Heart left ventricle (tissue), 13 donors: ENCODE results near the gene OXCT1.

Source experiments
- CTCF ChIP-seq, 12 donors: fragments of 200-600 bp; sonication (generic) in 4 of 12; IDR thresholded peaks; one replicate each; pipeline versions ENCODE4 v1.5.0 to v1.8.0; 2018 to 2022; ENCODE audit warnings: antibody characterized with exemption in 12 of 12, mild to moderate bottlenecking in 5 of 12
- POLR2A ChIP-seq, 2 donors: fragments of 450-650 bp; IDR thresholded peaks; one replicate each; pipeline ENCODE4 v1.6.1; 2017; ENCODE audit warnings: antibody characterized with exemption in 2 of 2, mild to moderate bottlenecking in 2 of 2, moderate library complexity in 2 of 2
- donor health status: ischemic (EF 13 %, LVEDD 7.1; RV severe dilation, severe dysfunction).
- donor health status: DM: no; HTN: yes; CAD: no.
- donor health status: DM: no; HTN: no; CAD: no.
- donor health status: ischemic (EF 25% LVEDD 6.9; RV normal size, moderate dysfunction).
- donor health status: ischemic (EF 25% LVEDD 5.7; RV mildly dilated, moderate dysfunction).
- donor health status: ischemic (EF 35%, LVEDD 5.7; RV mildly dilated, moderate dysfunction).
- donor health status: nonischemic (EF 11% LVEDD 7.7; RV severe dilation, severe dysfunction).
- donor health status: DM: yes; HTN: yes; CAD: no.
- donor health status: PGD.
- donor health status: ischemic (EF 29% LVEDD 5.4; RV normal size, mild dysfunction).
- donor health status: nonischemic (EF 23%, LVEDD 6.1; RV moderate dilation, normal function).

DNA sequence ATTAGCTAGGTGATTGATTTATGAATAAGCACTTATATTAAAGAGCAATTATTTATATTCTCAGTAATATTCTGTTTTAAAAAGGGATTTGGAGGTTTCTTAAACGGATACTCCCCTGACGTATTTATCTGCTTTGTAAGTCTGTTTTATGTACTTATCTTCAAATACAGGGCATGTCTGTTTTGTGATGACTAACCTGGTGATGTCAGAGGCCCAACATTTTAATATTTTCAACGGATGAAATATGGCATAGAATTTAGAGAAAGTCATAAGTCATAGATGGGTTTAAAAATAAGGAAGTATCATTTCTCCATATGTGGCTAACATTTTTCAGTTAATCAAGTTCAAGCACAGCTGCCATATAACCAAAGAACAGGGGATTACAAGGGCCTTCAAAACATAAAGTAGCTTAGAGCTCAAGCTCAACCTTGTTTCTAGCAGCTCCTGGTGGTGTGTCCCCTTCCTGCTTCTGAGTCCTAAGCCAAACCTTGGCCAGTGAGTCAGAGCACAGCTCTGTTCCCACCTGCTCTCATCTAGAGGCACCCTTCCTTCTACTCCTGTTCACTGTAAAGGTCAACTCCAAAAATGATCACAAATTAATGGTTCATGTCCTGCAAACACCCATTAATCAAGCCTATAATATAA is 131.4 kb downstream of the OXCT1 start:
- TF ChIP-seq CTCF (IDR thresholded peaks at IDR 0.05), result no peak
- no peak for TF ChIP-seq POLR2A (IDR thresholded peaks at IDR 0.05)
